Measurements from ENCODE around the gene PTGES3. TPM values are rescaled to one million over a fixed set of nuclear protein-coding genes. Genes with fewer than 3 reads are reported as not detected.
"Not testable (repeated sequence)": the region's sequence is repeated elsewhere in the genome, so short reads cannot be mapped to it uniquely, and the experiment has no call there.

PTGES3 gene
- 78.7 TPM for total RNA-seq

GRCh38 chr12:56688129-56688845, at the start of gene PTGES3:
PTGES3 (minus strand) TSS chr12:56688284; CDS start chr12:56687999, 285 bp downstream.
- peak; percentile 85 to 95 for DNase-seq (ENCODE audit: low spot score in 2 of 2)
- FAIRE-seq: no peak

GRCh38 chr12:56728139-56728861, 40.2 kb upstream of the PTGES3 start:
- no peak for DNase-seq (ENCODE audit: low spot score in 2 of 2)
- no peak for FAIRE-seq

GRCh38 chr12:56726196-56726675, 38.2 kb upstream of the PTGES3 start:
- not testable (repeated sequence) for DNase-seq (ENCODE audit: low spot score in 2 of 2); FAIRE-seq

GRCh38 chr12:56725723-56726102, 37.6 kb upstream of the PTGES3 start:
- no peak for FAIRE-seq
- no peak for DNase-seq (ENCODE audit: low spot score in 2 of 2)

- DNase-seq (ENCODE audit: low spot score in 2 of 2) (peak; percentile 83 to 96), FAIRE-seq (no peak)
Measured at GRCh38 chr12:56724972-56725722, 37.1 kb upstream of the PTGES3 start, which contains the start of gene NACA. NACA (minus strand) TSS chr12:56725299; CDS start chr12:56724521, 778 bp downstream.

- peak in 1 of 2 donors; percentile 36 for DNase-seq (ENCODE audit: low spot score in 2 of 2)
- no peak for FAIRE-seq
Measured at GRCh38 chr12:56724701-56724971, 36.6 kb upstream of the PTGES3 start.

GRCh38 chr12:56723889-56724700, 36.0 kb upstream of the PTGES3 start:
- FAIRE-seq (no peak), DNase-seq (ENCODE audit: low spot score in 2 of 2) (no peak)

GRCh38 chr12:56723352-56723751, 35.3 kb upstream of the PTGES3 start:
- no peak for FAIRE-seq
- DNase-seq (ENCODE audit: low spot score in 2 of 2): no peak

GRCh38 chr12:56722832-56723231, 34.7 kb upstream of the PTGES3 start:
- FAIRE-seq: no peak
- no peak for DNase-seq (ENCODE audit: low spot score in 2 of 2)

GRCh38 chr12:56721721-56722120, 33.6 kb upstream of the PTGES3 start:
- FAIRE-seq (no peak), DNase-seq (ENCODE audit: low spot score in 2 of 2) (no peak)

- DNase-seq (ENCODE audit: low spot score in 2 of 2): no peak
- no peak for FAIRE-seq
Measured at GRCh38 chr12:56721216-56721615, 33.1 kb upstream of the PTGES3 start.

GRCh38 chr12:56720731-56721151, 32.7 kb upstream of the PTGES3 start:
- FAIRE-seq (no peak), DNase-seq (ENCODE audit: low spot score in 2 of 2) (no peak)

GRCh38 chr12:56719056-56719455, 31.0 kb upstream of the PTGES3 start:
- DNase-seq (ENCODE audit: low spot score in 2 of 2) (no peak), FAIRE-seq (no peak)

- no peak for FAIRE-seq
Measured at GRCh38 chr12:56718636-56719035, 30.6 kb upstream of the PTGES3 start.

GRCh38 chr12:56718149-56718548, 30.1 kb upstream of the PTGES3 start:
- FAIRE-seq: no peak
- no peak for DNase-seq (ENCODE audit: low spot score in 2 of 2)

More at GRCh38 chr12:56718636-56719035, 30.6 kb upstream of the PTGES3 start:
- no peak for DNase-seq (ENCODE audit: low spot score in 2 of 2)

- FAIRE-seq (no peak), DNase-seq (ENCODE audit: low spot score in 2 of 2) (no peak)
Measured at GRCh38 chr12:56716933-56717880, 29.1 kb upstream of the PTGES3 start.

- FAIRE-seq (no peak), DNase-seq (ENCODE audit: low spot score in 2 of 2) (no peak)
Measured at GRCh38 chr12:56716458-56716857, 28.4 kb upstream of the PTGES3 start.

- FAIRE-seq: no peak
- DNase-seq (ENCODE audit: low spot score in 2 of 2): no peak
Measured at GRCh38 chr12:56715798-56716197, 27.7 kb upstream of the PTGES3 start.

GRCh38 chr12:56714431-56714929, 26.4 kb upstream of the PTGES3 start:
- DNase-seq (ENCODE audit: low spot score in 2 of 2): no peak
- no peak for FAIRE-seq

Measured in frontal cortex (tissue), 4 donors.